HG03457 (cell line): ENCODE results near the gene SLC25A38.

Experiments
- ATAC-seq: cut with Tn5 transposase; IDR thresholded peaks from one replicate; pipeline ENCODE4 v1.9.1; 2021; ENCODE audit warnings: moderate number of reproducible peaks; ENCODE audit not compliant: unreplicated experiment

SLC25A38 gene

DNA sequence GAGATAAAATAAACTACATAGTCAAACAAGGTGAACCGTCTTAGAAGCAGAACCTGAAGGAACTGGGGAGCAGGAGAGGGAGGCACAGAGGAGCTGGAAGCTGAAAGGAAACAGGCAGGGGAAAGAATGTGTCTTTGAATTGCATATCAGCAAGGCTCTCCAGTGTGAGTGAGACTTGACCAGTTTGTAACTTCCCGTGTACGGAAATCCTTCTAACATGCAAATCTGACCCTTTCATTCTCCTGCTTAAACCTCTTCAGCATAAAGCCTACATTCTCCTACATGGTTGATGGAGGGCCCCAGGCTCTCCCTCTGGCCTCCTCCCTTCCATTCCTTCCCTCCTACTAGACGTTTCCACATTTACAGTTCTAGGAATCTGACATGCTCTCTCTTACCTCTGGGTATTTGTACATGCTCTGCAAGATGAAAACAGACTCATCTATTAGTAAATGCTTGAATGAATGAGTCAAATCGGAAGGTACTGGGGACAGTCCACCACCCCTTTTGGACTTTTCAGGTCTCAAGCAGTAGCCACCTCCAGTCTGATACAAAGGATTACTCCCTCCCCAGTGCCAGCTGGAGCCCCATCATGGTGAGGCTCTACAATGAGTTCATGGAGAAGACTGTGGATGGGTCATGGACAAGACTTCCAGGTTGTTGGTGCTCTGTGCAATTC, 6.1 kb upstream of the SLC25A38 start:
- ATAC-seq = no peak

- no peak for ATAC-seq
Measured at GRCh38 chr3:39378088-39378487, 5.1 kb upstream of the SLC25A38 start.

- no peak for ATAC-seq
Measured at GRCh38 chr3:39378957-39379777, 4.0 kb upstream of the SLC25A38 start.

DNA sequence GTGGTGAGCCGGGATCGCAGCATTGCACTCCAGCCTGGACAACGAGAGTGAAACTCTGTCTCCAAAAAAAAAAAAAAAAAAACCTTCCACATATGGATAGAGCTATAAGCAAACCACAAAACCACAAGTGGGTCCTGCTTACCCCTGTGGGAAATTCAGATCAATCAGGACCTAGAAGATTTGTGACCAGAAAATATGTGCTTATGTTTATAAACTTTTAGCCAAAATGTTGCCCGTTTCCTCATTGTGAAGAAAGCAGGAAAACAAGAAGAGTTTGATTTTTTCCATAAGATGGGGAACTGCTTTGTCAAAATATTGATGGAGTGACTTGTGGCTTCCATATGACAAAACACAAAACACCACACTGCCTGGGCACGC, 3.4 kb upstream of the SLC25A38 start:
- no peak for ATAC-seq

DNA sequence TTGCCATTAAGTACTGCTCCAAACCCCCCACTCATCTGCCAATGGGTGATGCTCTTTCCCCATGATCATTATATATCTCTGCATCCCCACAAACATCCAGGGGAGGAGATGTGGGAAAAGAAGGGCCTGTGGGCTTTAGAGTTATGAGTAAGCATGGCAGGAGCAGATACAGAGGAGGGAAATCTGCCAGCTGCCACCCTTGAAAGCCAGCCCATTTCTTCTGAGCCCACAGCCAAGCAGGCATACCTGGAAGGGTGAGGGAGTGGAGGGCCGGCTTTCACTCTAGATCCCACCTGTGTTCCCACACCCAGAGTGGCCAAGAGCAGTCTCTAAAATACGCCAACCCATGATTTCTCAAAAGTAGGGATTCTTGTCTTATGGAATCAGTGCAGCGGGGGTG, 1.7 kb upstream of the SLC25A38 start:
- no peak for ATAC-seq

DNA sequence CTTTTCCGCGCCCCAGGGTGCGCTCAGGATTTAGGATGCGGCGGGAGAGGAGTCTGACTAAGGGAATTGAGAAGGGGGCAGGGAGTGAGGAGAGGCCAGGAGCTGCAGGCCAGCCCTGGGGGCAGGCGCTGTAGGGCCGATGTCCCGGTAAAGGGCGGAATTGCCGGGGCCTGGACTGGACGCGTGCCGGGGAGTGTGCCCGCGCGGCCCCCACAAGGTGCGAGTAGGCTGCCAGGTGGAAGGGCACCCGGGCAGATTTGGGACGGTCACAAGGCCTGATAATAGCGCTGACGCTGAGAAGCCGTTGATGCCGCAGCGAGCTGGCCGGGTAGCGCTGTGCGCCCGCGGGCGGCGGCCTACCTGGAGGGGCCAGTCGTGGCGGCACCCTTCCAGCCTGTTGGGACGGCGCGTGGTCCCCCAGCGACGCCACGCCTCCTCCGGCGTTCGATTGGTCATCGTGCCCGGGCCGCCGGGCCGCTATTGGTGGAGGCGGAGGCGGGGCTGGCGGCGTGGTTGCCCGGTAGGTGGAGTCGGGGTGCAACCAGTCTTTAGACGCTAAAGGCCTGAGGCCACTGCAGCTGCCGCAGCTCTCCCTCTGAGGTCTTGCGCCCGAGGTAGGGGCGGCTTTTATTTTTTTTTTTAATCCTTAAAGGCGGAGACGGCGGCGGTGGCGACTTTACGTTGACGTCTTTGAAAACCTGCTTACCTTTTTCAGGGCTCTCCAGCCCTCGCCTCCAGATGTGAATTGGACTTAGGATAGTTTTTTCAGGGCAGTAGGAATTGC, 903 bp downstream of the SLC25A38 start:
- ATAC-seq = peak; percentile 61

GRCh38 chr3:39384665-39385000, 1.5 kb downstream of the SLC25A38 start:
- no peak for ATAC-seq

- ATAC-seq = no peak
Measured at GRCh38 chr3:39385456-39386090, 2.4 kb downstream of the SLC25A38 start.

- ATAC-seq = no peak
Measured at GRCh38 chr3:39386318-39386717, 3.1 kb downstream of the SLC25A38 start.

DNA sequence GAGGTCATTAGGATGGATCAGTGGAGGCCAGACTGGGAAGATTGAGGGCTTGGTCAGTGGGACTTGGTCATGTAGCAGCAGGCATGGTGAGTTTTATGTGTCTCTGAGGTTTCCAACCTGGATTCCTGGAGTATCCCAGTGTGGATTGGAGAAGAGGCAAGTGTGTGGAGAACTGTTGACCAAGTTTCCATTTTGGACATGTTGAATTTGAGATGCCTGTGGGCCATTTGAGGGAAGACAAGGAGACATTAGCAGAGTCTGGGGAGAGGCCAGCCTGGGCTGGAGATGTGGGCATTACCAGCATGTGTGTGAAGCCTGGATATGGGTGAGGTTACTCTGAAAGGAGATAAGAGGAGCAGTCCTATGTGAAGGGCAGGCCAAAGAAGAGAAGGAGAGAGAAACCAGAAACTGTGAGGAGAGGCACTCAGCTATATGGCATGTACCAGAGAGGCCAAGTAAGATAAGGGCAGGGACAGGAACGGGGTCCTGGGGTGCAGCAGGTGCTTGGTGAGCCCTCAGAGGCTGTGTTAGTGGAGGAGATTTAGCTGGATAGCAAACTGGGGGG, 4.3 kb downstream of the SLC25A38 start:
- ATAC-seq = no peak

DNA sequence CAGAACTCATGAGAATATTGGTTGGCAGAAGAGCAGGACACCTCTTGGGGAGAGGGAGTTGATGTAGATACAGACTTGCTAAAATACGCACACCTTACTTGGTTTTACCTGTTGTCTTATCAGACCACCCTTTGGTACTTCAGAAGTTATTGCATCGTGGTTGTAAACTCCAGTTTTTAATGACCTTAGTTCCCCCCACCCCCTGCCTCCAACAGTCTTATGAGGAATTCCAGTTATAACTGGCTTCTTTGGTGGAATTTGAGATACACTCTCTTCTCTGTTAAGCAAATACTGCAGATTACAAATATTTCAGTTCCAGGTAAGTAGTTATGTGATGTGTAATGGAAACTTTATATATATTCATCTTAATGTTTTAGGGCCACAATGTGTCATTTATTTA, 5.0 kb downstream of the SLC25A38 start:
- no peak for ATAC-seq

- peak; percentile 71 for ATAC-seq
Measured at GRCh38 chr3:39388741-39389248, 5.6 kb downstream of the SLC25A38 start.

GRCh38 chr3:39390181-39390580, 7.0 kb downstream of the SLC25A38 start:
- ATAC-seq = no peak

- ATAC-seq = no peak
Measured at GRCh38 chr3:39396690-39397089, 13.5 kb downstream of the SLC25A38 start.

DNA sequence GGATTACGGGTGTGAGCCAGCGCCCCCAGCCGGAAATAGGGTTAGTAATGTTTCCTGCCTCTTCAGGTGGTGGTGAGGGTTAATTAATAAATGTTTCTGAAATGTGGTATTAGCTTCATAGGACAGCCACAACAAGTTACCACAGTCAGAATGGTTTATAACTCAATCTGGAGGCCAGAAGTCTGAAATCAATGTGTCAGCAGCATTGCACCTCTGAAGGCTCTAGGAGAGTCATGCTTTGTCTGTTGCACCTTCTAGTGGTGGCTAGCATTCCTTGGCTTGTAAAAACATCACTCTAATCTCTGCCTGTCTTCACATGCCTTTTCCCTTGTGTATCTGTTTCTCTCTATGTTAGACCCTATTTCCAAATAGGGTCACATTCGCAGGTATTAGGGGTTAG, 15.5 kb downstream of the SLC25A38 start:
- no peak for ATAC-seq

GRCh38 chr3:39401983-39402382, 18.8 kb downstream of the SLC25A38 start:
- no peak for ATAC-seq

DNA sequence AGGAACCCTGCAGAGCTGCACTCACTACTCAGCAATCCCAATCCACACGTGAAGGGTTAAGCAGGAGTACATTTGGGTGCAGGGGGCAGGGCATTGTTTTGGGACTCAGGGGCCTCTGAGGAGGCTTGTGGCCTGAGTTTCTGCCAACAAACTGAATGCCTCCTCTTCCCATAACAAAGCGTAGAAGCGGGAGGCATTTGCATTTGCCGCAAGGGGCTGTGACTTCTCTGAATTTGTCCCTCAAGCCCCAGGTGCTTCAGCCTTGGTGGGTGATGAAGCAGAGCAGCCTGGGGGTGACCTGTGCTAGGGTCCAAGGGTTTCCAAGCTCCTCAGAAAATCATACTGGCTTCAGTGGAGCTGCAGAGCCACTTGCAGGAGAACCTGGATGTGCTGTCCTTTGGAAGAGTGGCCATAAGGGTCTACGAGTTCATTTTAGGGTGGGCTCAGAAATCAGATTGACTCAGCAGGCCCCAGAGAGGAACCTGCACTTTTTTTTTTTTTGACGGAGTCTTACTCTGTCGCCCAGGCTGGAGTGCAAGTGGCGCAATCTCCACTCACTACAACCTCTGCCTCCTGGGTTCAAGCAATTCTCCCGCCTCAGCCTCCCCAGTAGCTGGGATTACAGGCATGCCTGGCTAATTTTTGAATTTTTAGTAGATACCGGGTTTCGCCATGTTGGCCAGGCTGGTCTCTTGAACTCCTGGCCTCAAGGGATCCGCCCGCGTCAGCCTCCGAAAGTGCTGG, 21.9 kb downstream of the SLC25A38 start:
- ATAC-seq = no peak

DNA sequence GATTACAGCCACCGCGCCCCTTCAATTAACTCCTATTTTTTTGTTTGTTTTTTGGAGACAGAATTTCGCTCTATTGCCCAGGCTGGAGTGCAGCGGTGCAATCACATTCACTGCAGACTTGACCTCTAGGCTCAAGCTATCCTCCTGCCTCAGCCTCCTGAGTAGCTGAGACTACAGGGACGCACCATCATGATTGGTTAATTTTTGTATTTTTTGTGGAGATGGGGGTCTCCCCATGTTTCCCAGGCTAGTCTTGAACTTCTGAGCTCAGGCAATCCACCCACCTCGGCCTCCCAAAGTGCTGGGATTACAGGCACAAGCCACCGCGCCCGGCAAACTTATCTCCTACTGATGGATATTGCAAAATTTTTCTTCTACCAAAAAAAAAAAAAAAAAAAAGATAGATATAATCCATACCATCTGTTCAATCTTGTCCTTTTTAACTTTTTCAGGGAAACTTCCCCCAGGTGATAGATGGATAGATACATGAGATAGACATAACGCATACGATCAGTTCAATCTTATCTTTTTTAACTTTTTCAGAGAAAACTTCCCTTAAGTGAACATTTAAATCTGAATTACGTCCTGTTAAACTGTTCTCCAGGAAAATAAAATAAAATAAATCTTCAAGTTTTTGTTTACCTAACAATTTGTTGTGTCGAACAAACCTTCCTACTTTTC, 22.7 kb downstream of the SLC25A38 start:
- ATAC-seq = no peak
